ENCODE results near the gene GSK3B. TPM values are rescaled to one million over a fixed set of nuclear protein-coding genes. Genes with fewer than 3 reads are reported as not detected.

Gene GSK3B
- total and polyA plus RNA-seq, 10 of the 15 experiments (the other 5 are each of a cell fraction or from before 2014, with no cell fraction given) = 8.5 to 49.8 (median 25.5) TPM

GRCh38 chr3:120094776-120095225, 554 bp upstream of the GSK3B start (continued):
- TF ChIP-seq ZNF24 (IDR thresholded peaks at IDR 0.05) (no peak), ZNF207 (IDR thresholded peaks at IDR 0.05; ENCODE audit: borderline replicate concordance) (no peak), BMI1 (IDR thresholded peaks at IDR 0.05; ENCODE audit: borderline replicate concordance) (no peak), HCFC1 (IDR thresholded peaks at IDR 0.05; ENCODE audit: low read length) (no peak), BHLHE40 (IDR thresholded peaks at IDR 0.05; ENCODE audit: borderline replicate concordance in 1 of 2, low read depth in 2 of 2, low read length in 1 of 2) (0 out of 4 replicates have a peak, but pooled peaks of 1 of the 2 experiments have one; percentile 1), RELB (IDR thresholded peaks at IDR 0.05; ENCODE audit: low read depth) (no peak), CUX1 (IDR thresholded peaks at IDR 0.05; ENCODE audit: insufficient replicate concordance, low read depth, low read length) (no peak), E2F4 (IDR thresholded peaks at IDR 0.05; ENCODE audit: low read depth, low read length) (no peak), FOXK2 (IDR thresholded peaks at IDR 0.05) (no peak), STAT3 (IDR thresholded peaks at IDR 0.05; ENCODE audit: low read depth, low read length) (0 out of 2 replicates have a peak, but pooled peaks have one; percentile 47)
